Measurements from ENCODE around the gene CLPSL1.
A peak's percentile ranks its signal among the peaks of the same experiment; 100 is the strongest.
"Not testable (repeated sequence)": the region's sequence is repeated elsewhere in the genome, so short reads cannot be mapped to it uniquely, and the experiment has no call there.

CLPSL1 gene, protein sequence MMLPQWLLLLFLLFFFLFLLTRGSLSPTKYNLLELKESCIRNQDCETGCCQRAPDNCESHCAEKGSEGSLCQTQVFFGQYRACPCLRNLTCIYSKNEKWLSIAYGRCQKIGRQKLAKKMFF

GRCh38 chr6:35780719-35781118 lies at the start of gene CLPSL1:
Gene CLPSL1, plus strand, starts transcription at chr6:35781019. Its CDS starts 92 bp downstream, at chr6:35781111.
- no peaks in the 10 kb centered on the region for H3K9me3 Mint-ChIP-seq
- no peaks in the 10 kb centered on the region for H3K4me1 Mint-ChIP-seq (ENCODE audit: low read depth)
- no peaks in the 10 kb centered on the region for H3K36me3 Mint-ChIP-seq (ENCODE audit: low read depth)
- H3K4me3 Mint-ChIP-seq: peak within 1 kb of the TSS; percentile 8
- peaks cover 32% of the 10 kb centered on the region for H3K27me3 Mint-ChIP-seq (ENCODE audit: low read depth)
- no peak within 1 kb of the TSS for H3K27ac Mint-ChIP-seq

DNA sequence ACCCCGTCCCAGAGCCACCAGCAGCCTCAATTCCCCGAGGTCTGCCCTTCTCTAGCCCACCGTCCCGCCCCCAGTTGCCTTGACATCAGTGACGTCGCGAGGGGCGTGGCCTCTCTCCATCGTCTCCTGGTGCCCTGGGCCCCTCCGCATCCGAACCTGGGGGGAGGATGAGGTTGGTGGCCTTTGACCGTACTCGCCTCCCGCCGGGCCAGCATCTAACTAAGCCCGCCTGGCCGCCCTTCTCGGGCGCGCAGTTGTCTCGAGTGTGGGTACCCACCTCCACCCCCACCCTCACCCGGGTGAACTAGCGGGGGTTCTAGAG lies 49.4 kb upstream of the CLPSL1 start:
- peak overlapping the region; percentile 88 for H3K27ac Mint-ChIP-seq
- peak overlapping the region; percentile 86 for H3K4me3 Mint-ChIP-seq
- no peaks in the 10 kb centered on the region for H3K9me3 Mint-ChIP-seq
- H3K4me1 Mint-ChIP-seq (ENCODE audit: low read depth): peaks cover 55% of the 10 kb centered on the region
- no peaks in the 10 kb centered on the region for H3K36me3 Mint-ChIP-seq (ENCODE audit: low read depth)
- H3K27me3 Mint-ChIP-seq (ENCODE audit: low read depth): no peaks in the 10 kb centered on the region

- Mint-ChIP-seq H3K36me3 (ENCODE audit: low read depth) (no peaks in the 10 kb centered on the region), H3K9me3 (no peaks in the 10 kb centered on the region), H3K27ac (peak overlapping the region; percentile 88), H3K27me3 (ENCODE audit: low read depth) (no peaks in the 10 kb centered on the region), H3K4me1 (ENCODE audit: low read depth) (peaks cover 50% of the 10 kb centered on the region), H3K4me3 (peak overlapping the region; percentile 86)
Observed at GRCh38 chr6:35731736-35732532, 48.9 kb upstream of the CLPSL1 start.

- Mint-ChIP-seq H3K9me3 (no peaks in the 10 kb centered on the region), H3K4me3 (no peak overlapping the region), H3K4me1 (ENCODE audit: low read depth) (peaks cover 45% of the 10 kb centered on the region), H3K27ac (no peak overlapping the region), H3K36me3 (ENCODE audit: low read depth) (no peaks in the 10 kb centered on the region), H3K27me3 (ENCODE audit: low read depth) (no peaks in the 10 kb centered on the region)
Observed at GRCh38 chr6:35733633-35734032, 47.2 kb upstream of the CLPSL1 start.

DNA sequence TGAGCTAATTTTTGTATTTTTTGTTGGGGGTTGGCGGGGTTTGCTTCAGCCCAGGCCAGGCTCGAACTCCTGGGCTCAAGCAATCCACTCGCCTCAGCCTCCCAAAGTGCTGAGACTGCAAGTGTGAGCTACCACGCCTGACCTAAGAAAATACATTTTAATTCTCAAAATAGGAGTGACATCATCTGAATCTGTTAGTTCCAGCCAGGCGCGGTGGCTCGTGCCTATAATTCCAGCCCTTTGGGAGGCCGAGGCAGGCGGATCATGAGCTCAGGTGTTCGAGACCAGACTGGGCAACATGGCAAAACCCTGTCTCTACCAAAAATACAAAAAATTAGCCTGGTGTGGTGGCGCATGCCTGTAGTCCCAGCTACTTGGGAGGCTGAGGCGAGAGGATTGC lies 46.5 kb upstream of the CLPSL1 start:
- H3K4me3 Mint-ChIP-seq; H3K36me3 Mint-ChIP-seq (ENCODE audit: low read depth); H3K9me3 Mint-ChIP-seq; H3K27ac Mint-ChIP-seq; H3K27me3 Mint-ChIP-seq (ENCODE audit: low read depth): not testable (repeated sequence)
- H3K4me1 Mint-ChIP-seq (ENCODE audit: low read depth): peaks cover 41% of the 10 kb centered on the region

DNA sequence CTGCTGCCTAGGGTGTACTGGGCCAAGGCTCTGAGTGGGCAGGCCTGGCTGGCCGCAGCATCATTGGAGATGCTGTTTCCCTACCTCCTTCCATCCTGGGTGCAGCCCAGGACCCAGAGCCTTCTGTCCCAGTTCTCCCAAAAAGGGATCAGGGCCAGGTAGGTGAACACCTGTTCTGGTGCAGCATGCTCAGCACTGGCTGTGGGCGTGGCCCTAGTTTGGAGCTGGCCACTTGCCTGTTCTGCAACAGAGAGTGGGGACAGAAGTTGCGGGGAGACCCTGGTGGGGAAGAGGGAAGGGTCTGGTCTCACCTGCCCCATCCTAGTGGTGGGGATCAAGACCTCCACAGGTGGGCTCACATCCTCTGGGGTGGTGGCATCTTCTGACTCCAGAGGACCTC lies 45.4 kb upstream of the CLPSL1 start:
- H3K27me3 Mint-ChIP-seq (ENCODE audit: low read depth): no peaks in the 10 kb centered on the region
- no peaks in the 10 kb centered on the region for H3K36me3 Mint-ChIP-seq (ENCODE audit: low read depth)
- H3K27ac Mint-ChIP-seq: no peak overlapping the region
- H3K9me3 Mint-ChIP-seq: no peaks in the 10 kb centered on the region
- H3K4me1 Mint-ChIP-seq (ENCODE audit: low read depth): peaks cover 30% of the 10 kb centered on the region
- H3K4me3 Mint-ChIP-seq: no peak overlapping the region

- Mint-ChIP-seq H3K36me3 (ENCODE audit: low read depth) (no peaks in the 10 kb centered on the region), H3K4me1 (ENCODE audit: low read depth) (peaks cover 30% of the 10 kb centered on the region), H3K27ac (no peak overlapping the region), H3K9me3 (no peaks in the 10 kb centered on the region), H3K4me3 (no peak overlapping the region), H3K27me3 (ENCODE audit: low read depth) (no peaks in the 10 kb centered on the region)
Observed at GRCh38 chr6:35736253-35736894, 44.4 kb upstream of the CLPSL1 start.

- H3K27ac Mint-ChIP-seq: peak within 1 kb of the TSS; percentile 71
- H3K4me3 Mint-ChIP-seq: no peak within 1 kb of the TSS
- H3K9me3 Mint-ChIP-seq: no peaks in the 10 kb centered on the region
- no peaks in the 10 kb centered on the region for H3K27me3 Mint-ChIP-seq (ENCODE audit: low read depth)
- no peaks in the 10 kb centered on the region for H3K36me3 Mint-ChIP-seq (ENCODE audit: low read depth)
- H3K4me1 Mint-ChIP-seq (ENCODE audit: low read depth): peaks cover 28% of the 10 kb centered on the region
Observed at GRCh38 chr6:35736982-35737412, 43.8 kb upstream of the CLPSL1 start, which contains the start of gene ARMC12. Gene ARMC12, plus strand, starts transcription at chr6:35737032. Its CDS starts 77 bp downstream, at chr6:35737109.

DNA sequence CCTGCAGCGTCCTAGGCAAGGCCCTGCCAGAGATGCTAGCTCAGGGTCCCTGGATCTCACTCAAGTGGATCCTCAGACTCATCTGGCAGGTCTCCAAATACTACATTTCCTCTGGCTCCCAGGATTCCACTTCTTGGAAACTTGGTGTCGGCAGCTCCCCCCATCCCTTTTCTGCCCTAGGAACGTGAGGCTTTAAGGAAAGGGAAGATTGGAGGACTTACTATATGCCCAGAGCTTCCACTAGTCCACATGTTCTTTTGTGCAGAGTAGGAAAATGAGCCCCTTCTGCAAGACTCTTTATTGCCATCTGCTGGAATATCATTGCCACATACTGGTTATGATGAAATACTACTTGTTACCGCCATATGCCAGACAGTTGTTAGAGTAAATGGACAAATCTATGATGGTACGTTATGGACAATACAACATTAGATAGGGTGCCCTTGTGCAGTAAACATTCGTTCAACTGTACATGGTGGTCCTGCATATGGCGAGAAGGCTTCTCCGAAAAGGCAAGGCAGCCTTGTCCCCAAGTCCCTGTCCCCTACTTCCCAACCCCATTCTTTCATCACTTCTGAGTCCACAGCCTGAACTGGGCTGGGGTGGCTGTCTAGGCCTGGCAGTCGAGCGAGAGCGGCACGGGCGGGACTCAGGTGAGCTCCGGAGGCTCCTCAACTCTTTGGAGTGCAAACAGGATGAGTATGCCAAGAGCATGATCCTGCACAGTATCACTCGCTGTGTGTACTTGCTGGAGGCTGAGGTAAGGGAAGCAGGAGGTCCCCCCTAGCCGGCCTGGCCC lies 43.2 kb upstream of the CLPSL1 start:
- Mint-ChIP-seq H3K4me3 (no peak overlapping the region), H3K9me3 (no peaks in the 10 kb centered on the region), H3K27me3 (ENCODE audit: low read depth) (no peaks in the 10 kb centered on the region), H3K4me1 (ENCODE audit: low read depth) (peaks cover 23% of the 10 kb centered on the region), H3K36me3 (ENCODE audit: low read depth) (no peaks in the 10 kb centered on the region), H3K27ac (peak overlapping the region; percentile 71)

DNA sequence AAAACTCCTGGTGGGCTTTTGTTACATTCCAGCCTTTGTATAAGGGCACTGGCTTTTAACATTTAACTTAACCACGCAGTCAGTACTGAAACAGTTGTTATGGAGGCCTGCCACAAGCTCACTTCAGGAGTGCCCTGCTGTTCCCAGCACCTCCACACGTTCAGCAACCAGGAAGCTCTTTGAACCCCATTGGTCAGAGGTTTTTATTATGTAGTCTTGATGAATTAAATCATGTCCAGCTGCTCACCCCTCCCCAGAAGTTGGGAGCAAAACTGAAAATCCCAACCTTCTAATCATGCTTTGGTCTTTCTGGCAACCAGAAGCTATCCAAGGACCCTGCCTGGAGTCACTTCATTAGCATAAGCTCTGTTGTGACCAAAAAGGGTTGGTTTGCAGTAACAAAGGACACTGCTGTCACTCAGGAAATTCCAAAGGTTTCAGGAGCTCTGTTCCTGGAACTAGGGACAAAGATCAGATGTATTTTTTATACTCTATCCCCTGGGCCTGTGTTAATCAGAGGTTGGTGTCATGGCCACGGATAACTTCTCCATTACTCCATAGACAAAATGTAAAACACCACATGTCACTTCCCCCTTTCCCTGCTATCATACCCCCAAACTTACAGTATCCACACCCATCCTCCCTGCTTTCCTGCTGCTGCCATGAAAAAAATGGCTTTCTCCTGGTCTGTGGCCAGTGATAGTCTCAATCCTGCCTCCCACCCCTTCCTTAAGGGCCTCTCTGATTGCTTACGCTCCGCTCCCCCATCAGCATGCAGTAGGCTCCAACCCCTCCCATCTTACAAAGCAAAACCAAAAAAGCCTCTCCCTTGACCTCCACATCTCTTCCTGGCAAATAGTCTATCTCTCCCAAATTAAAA lies 40.9 kb upstream of the CLPSL1 start:
- Mint-ChIP-seq H3K4me1 (ENCODE audit: low read depth) (peaks cover 14% of the 10 kb centered on the region), H3K27me3 (ENCODE audit: low read depth) (no peaks in the 10 kb centered on the region), H3K4me3 (no peak overlapping the region), H3K9me3 (no peaks in the 10 kb centered on the region), H3K27ac (no peak overlapping the region), H3K36me3 (ENCODE audit: low read depth) (no peaks in the 10 kb centered on the region)

GRCh38 chr6:35742842-35743241 lies 38.0 kb upstream of the CLPSL1 start:
- H3K27me3 Mint-ChIP-seq (ENCODE audit: low read depth): no peaks in the 10 kb centered on the region

DNA sequence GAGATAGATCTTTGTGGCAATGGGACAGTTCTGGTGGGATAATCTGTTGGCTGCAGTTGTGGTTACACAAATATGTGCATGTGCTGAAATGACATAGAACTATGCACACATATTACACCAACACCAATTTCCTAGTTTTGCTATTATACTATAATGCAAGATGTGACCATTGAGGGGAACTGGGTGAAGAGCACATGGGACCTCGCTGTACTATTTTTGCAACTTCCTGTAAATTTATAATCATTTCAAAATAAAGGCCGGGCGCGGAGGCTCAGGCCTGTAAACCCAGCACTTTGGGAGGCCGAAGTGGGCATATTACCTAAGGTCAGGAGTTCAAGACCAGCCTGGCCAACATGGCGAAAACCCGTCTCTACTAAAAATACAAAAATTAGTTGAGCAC lies 35.3 kb upstream of the CLPSL1 start:
- no peaks in the 10 kb centered on the region for H3K36me3 Mint-ChIP-seq (ENCODE audit: low read depth)
- no peak overlapping the region for H3K4me3 Mint-ChIP-seq
- H3K27me3 Mint-ChIP-seq (ENCODE audit: low read depth): no peaks in the 10 kb centered on the region
- no peak overlapping the region for H3K27ac Mint-ChIP-seq
- peaks cover 6% of the 10 kb centered on the region for H3K9me3 Mint-ChIP-seq
- no peaks in the 10 kb centered on the region for H3K4me1 Mint-ChIP-seq (ENCODE audit: low read depth)

More at GRCh38 chr6:35742842-35743241, 38.0 kb upstream of the CLPSL1 start:
- Mint-ChIP-seq H3K4me3 (no peak overlapping the region), H3K27ac (no peak overlapping the region), H3K4me1 (ENCODE audit: low read depth) (peaks cover under 1% of the 10 kb centered on the region), H3K9me3 (peaks cover 3% of the 10 kb centered on the region), H3K36me3 (ENCODE audit: low read depth) (no peaks in the 10 kb centered on the region)

DNA sequence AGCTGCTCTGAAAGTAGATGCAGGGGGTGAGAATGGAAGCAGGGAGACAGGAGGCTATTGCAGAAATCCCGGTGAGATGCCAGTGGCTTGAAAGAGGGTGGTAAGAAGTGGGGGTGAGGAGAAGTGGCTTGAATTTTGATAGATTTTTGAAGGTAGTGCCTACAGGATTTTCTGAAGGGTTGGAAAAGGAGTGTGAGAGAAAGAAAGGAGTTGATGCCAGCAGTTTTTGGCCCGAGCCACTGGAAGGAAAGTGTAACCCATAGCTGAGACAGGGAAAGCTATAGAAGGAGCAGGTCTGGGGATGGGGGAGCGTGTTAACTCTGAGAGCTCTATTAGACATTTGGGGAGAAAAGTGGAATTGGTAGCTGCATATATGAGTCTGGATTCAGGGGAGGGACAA lies 34.3 kb upstream of the CLPSL1 start:
- Mint-ChIP-seq H3K36me3 (ENCODE audit: low read depth) (no peaks in the 10 kb centered on the region), H3K4me1 (ENCODE audit: low read depth) (peaks cover 2% of the 10 kb centered on the region), H3K27ac (no peak overlapping the region), H3K9me3 (peaks cover 6% of the 10 kb centered on the region), H3K27me3 (ENCODE audit: low read depth) (no peaks in the 10 kb centered on the region), H3K4me3 (no peak overlapping the region)

- Mint-ChIP-seq H3K4me3 (no peak overlapping the region), H3K27ac (no peak overlapping the region), H3K9me3 (peaks cover 6% of the 10 kb centered on the region), H3K36me3 (ENCODE audit: low read depth) (no peaks in the 10 kb centered on the region), H3K27me3 (ENCODE audit: low read depth) (no peaks in the 10 kb centered on the region), H3K4me1 (ENCODE audit: low read depth) (peaks cover 2% of the 10 kb centered on the region)
Observed at GRCh38 chr6:35747877-35748276, 32.9 kb upstream of the CLPSL1 start.
